NCI-H510A treated with DMSO at 0.1 percent for 48 hours (cell line): ENCODE results near the gene SFN.
"Not testable (repeated sequence)": the region's sequence is repeated elsewhere in the genome, so short reads cannot be mapped to it uniquely, and the experiment has no call there.

Experiments
- DNase-seq: peaks from one replicate; lab custom pipeline; 2025; lab: John Stamatoyannopoulos, UW

SFN gene

DNA sequence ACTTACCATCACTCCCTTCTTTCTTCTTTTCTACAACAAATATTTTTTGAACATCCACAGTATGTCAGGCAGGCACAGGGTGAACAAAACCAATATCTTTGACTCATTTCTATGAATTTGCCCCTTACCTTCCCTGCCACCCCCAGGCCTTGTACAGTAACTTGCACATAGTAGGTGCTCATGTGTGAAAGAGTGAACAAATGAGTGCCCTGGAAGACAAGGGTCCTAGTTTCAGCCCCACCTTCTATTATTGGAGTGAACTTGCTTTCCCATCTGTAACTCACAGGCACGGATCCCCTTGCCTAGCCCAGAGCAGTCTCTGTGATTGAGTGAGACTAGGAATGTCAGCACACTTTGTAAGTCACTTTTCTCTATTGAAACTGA is 23.6 kb upstream of the SFN start:
- DNase-seq: no peak

DNA sequence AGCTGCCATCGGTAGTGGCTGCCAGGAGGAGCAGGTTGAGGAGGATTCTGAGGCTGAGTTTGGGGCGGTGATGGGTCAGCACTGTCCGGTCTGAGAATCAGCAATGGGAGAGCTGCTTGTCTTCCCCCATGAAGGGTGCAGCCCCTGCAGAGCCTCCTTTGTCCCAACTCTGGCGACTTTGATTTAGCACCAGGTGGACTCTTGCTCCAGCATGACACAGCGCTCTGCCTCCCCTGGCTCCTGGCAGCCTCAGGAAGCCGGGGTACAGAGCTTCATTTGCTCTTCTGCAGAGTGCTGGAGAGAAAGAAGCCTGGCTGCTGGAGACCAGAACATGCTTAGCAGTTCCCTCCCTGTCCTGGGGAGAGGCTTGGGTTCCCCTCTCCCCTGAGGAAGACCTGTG is 23.2 kb upstream of the SFN start:
- DNase-seq: no peak

DNA sequence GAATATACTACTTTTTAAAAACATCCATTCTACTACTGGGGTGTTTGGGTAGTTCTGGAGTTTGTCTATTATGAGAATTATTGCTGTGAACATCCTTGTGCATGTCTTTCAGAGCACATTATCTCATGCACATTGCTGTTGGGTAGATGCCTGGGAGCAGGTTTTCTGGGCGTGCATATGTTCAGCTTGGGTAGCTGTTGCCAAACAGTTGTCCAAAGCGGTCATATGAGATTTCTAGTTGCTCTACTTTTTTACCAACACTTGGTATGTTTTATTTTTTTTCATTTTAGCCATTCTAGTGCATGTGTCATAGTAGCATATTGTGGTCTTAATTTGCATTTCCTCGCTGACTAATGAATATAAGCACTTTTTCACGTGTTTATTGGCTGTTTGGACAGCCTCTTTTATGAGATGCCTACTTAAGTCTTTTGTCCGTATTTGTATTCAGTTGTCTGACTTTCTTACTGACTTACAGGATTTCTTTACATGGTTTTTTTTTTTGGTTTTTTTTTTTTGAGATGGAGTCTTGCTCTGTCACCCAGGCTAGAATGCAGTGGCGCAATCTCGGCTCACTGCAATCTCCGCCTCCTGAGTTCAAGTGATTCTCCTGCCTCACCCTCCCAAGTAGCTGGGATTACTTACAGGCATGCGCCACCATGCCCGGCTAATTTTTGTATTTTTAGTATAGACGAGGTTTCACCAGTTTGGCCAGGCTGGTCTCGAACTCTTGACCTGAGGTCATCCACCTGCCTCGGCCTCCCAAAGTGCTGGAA is 18.3 kb upstream of the SFN start:
- DNase-seq: no peak

- not testable (repeated sequence) for DNase-seq
Observed at GRCh38 chr1:26847826-26848225, 15.1 kb upstream of the SFN start.

DNA sequence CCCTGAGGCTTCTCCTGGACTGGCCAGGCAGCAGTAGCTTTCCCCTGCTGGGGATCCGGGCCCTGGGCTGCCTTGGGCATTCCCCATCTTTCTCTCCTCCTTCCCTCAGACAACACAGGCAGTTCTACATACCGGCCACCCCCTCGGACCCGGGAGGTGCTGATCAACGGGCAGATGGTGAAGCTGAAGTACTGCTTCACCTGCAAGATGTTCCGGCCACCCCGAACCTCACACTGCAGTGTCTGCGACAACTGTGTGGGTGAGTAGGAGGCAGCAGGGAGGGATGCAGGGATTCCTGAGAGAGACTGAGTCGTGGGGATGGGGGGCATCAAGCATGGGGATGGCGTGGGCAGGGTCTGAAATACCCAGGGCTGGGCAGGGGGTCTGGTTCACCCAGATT is 14.4 kb upstream of the SFN start:
- no peak for DNase-seq

- DNase-seq: no peak
Observed at GRCh38 chr1:26848941-26849774, 13.8 kb upstream of the SFN start.

DNA sequence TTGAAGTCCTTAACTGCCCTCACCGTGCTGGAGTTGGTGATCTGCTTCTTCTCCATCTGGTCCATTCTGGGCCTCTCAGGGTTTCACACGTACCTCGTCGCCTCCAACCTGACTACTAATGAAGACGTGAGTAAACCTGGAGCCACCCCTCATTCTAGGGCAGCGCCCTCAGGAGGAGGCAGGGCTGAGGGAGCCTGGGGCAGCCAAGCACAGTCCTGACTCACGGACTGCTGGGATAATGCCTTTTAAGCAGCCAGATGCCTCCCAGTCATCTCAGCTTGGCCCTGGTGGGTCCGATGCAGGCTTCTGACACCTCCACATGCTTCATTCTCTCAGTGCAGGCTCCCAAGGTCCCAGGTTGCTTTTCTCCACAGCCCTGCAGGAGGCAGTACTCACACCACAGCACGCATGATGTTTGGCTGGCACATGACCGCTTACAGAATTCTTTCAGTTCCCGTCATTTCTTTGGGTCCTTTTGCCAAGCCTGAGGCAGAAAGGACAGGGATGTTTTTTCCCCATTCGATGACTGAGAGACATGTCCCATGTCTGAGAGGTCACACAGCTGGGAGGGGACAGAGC is 11.8 kb upstream of the SFN start:
- no peak for DNase-seq

DNA sequence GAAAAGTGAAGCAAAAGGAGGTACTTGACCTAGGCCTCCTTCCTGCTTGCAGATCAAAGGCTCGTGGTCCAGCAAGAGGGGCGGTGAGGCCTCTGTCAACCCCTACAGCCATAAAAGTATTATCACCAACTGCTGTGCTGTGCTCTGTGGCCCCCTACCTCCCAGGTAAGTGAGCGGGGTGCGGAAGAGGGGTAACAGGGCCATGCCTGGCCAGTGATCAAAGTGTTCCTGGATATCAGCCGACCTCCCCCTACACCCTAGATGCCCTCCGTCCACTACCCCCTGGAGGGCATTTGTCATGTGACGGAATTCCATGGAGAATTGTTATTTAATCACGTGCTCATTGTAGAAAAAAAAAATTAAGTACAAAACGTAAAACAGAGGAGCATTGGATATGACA is 10.2 kb upstream of the SFN start:
- no peak for DNase-seq

- DNase-seq: peak; percentile 58
Observed at GRCh38 chr1:26853156-26853555, 9.8 kb upstream of the SFN start.

DNA sequence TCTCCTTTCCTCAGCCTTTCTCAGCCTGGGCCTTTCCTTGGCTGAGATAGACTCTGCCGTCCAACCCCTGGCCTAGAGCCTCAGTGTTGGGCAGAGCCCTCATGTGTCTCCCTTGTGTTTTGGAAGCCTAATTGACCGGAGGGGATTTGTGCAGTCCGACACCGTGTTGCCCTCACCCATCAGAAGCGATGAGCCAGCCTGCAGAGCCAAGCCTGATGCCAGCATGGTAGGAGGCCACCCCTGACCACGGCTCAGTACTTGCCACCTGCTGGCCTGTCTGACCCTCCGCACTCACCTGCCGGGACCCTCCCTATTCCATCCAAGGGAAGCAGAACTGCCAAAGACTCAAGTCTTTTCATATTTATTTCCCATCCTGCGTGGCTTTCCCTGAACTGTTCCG is 9.3 kb upstream of the SFN start:
- no peak for DNase-seq

DNA sequence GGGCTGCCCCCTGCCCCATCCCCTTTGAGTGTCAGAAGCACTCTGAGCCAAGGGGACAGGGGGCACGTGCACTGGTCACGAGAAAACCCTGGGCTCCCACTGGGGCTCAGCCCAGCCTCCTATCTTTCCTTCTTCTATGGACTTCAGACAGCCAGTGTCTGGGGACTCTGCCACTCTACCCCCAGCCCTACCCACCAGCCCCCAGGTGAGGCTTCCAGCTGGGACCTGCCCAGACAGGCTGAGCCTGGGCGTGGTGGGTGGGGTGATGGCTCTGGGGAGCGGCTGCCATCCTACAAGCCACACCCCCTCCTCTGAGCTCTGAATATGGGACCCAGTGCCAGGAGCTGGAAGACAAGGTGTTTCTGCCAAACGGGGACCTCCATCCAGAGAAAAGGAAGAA is 8.0 kb upstream of the SFN start:
- no peak for DNase-seq

DNA sequence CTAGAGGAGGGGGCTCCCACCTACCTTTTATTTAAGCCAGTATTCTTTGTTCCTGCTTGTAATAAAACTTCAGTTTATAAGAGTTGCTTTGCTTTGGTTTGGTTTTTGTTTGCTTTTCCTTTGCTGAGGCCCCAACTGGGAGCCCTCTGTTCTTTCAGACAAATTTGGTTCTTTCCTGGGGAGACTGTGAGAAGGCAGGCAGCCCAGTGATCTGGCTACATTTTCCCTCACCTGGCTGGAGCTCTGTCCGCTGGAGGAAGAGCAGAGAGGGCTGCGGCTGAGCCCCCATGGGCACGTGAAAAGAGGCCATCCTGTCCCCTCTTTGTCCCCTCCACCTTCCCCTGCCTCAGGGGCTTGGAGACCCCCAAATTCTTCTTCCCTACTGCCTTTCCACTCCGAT is 7.3 kb upstream of the SFN start:
- DNase-seq: no peak

DNA sequence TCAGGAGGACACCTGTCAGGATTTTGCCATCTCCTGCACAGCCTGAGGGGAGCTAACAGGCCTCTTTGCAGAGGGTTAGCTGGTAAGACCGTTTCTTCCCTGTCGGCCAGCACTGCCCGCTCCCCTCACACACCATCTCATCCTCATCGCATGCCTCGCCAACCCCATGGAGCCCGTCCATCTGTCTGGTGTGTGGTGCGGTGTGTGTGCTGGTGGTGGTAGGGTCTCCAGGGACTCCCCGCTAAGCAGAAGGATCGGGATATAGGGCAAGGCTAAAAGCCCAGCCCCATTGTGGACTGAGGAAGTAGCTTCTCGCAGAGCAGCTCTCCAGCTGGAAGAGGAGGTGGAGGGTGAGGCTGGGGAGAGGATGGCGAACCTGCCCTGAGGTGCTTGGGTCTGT is 6.8 kb upstream of the SFN start:
- no peak for DNase-seq

DNA sequence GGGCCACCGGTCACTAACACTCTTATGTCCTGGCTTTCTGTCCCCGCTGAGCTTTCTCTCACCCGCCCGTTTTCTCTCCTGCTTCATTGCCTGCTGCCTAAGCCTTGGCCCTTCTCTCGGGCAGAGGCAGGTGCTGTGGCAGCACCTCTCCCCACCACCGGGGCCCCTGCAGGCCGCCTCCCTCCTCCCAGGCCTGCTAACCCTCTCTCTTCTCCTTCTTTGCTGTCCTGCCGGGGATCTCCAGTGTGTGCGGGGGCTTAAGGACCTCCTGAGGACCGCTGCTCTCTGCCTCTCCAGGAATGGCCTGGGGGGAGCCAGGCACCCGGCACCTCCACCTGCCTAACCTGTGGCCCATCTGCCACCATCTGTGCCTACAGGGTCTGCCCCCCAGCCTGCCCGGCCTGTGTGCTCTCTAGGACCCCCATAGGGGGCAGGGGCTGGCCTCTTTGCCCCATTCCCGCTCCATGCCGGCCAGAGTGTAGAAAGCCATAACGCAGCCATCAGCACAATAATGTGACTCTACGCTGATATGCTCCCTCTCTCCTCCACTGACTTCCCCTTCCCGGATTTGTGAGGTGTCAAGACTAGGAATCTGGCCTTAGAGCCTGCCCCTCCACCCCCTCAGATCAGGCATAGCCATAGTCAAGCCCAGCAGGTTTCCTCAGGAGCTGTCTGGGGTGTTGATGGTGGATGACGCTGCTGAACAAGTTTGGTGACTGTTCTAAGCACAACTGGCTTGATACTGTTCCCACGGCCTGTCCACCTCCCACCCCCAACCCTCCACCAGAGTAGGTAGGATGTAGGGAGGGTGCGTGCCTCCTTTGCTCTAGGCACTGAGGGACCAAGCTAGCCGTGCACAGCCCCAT is 6.1 kb upstream of the SFN start:
- DNase-seq: no peak

- no peak for DNase-seq
Observed at GRCh38 chr1:26857473-26858060, 5.4 kb upstream of the SFN start.

DNA sequence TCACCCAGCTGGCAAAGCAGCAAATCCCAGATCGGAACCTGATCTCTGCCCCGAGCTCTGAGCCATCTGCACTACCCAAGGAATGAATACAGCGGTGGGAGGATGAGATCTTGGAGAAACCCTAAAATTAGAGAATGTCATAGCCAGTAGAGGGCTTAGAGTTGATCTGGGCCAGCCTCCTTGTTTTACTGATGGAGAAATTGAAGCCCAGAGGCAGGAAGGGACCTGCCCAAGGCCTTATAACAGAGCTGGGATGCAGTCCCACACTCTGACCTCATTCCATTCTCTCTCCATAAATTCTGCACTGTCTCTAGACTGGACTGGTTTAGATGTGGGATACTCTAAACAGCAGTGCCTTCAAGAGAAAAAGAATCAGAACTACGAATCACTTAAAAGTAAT is 4.8 kb upstream of the SFN start:
- DNase-seq: no peak

DNA sequence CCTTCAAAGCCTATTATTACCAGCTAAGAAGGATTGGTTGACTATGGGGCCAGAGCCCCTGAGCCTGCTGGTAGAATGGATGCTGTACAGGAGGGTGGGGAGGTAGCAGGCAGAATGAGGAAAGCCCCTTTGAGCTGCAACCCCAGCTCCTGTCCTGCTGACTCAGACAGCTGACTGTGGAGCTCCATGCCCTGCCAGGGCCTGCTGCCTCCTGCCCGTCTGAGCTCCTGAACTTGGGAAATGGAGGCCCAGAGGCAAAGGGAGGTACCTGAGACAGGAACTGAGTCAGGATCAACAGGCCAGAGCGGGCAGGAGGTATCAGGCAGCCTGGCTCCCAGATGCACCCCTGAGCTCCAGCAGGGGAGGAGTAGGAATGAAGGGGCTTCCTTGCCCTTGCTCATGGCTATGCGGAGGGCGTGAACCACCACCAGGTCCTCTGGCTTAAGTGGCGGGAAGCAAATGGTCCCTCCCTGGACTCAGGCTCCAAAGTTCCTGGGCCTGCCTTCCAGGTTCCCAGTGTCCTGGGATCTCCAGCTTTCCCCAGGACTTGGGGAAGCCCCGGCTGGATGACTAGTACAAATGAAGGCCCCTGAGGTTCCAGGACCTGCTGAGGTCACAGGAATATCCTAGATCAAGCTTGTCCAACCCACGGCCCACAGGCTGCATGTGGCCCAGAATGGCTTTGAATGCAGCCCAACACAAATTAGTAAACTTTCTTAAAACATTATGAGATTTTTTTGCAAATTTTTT is 3.9 kb upstream of the SFN start:
- DNase-seq: no peak

DNA sequence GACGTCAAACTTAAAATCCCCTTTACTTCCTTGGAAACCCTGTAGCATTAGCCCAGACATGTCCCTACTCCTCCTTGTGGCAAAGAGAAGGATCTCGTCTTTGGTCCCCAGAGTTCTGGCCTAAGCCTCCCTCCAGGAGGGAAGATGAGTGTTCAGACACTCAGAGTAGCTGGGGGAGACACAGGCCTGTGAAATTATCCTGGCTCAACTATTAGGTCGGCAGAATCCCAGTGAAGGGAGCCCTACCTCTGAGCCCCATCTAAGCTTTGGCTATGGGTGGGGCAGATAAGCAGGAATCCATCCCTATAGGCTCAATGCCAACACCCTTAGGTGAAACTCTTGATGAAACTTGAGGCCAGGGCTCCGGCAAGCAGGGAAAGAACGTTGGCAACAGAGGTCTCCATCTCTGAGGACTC is 1.7 kb upstream of the SFN start:
- DNase-seq: no peak

DNA sequence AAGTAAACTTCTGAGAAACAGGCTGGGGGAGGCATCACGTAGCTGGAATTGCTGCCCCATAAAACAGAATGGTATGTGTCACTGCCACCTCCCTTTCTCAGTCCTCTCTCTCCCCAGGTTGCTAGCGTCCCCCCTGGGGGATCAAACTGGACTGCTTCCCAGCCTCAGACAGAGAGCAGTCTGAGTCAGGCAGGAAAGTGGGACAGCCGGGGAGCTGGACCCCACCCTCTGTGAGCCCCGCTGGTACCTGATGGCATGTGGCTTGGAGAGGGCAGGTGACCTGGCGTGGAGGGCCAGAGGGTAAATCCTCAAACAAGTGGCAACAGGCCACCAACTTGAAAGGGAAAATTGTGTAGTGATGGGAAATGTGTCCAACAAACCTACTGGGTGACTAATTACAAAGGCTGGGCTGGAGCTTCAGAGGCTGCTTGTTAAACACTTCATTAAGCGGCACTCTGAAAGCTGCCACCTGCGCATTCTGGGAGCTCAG is 1.0 kb upstream of the SFN start:
- DNase-seq: no peak

- no peak for DNase-seq
Observed at GRCh38 chr1:26863685-26864077, 732 bp downstream of the SFN start.
